ENCODE data around the gene SREK1IP1.

DNA sequence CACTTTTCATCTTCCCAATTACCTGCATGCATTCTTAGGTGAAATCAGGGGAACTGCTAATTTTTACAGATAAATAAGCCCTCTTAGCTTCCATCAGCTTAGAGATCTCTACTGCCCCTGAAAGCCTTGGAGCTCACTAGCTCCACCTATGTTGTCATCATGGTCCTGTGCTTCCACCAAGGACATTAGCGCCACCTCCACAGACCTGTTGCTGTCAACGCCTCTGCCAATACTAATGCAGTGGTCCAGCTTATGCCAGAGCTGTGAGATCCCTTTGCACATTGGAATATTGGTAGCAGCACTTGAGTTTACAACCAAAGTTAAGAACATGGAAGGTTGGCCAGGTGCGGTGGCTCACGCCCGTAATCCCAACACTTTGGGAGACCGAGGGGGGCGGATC lies 85.9 kb downstream of the SREK1IP1 start:
- TF ChIP-seq YY1 (IDR thresholded peaks at IDR 0.05; ENCODE audit: insufficient read depth, insufficient read length) (no peak), ZNF274 (IDR thresholded peaks at IDR 0.05; ENCODE audit: low read depth, low read length) (no peak), SUZ12 (IDR thresholded peaks at IDR 0.05; ENCODE audit: extremely low read depth, insufficient read depth, insufficient read length) (no peak)
